Vagina (tissue), 2 donors: Measurements from ENCODE around the gene LPP.

Experiments
- CTCF ChIP-seq, 3 experiments: fragments of 450-650 bp in 2 of 3; fragments of 200-600 bp in 1 of 3; sonication (generic) in 1 of 3; IDR thresholded peaks; one replicate each; pipeline ENCODE4 v1.5.1; 2017 to 2019; ENCODE audit warnings: antibody characterized with exemption in 3 of 3, mild to moderate bottlenecking in 2 of 3, moderate library complexity in 2 of 3
- POLR2A ChIP-seq, 2 donors: fragments of 450-650 bp; IDR thresholded peaks; one replicate each; pipeline ENCODE4 v1.6.1; 2017; ENCODE audit warnings: antibody characterized with exemption in 2 of 2, mild to moderate bottlenecking in 2 of 2, moderate library complexity in 2 of 2

DNA sequence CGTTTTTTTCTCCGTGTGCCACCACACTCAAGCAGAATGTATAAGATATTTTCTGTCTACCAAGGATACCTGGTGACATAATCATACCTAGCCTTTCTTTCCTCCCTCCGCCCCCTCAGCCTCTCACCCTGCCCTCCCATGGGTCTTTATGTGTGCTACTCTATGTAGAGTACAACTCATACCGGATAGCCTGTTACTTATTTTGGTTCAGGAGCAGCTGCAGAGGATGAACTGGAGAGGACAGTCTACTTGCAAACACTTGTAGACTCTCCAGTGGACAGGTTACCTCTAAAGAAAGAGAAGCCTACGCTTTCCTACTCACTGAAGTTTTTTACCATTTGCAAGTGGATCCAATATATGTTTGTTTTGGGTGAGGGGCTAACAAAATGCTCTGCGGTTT lies 671.9 kb downstream of the LPP start:
- TF ChIP-seq CTCF (IDR thresholded peaks at IDR 0.05) (no peak), POLR2A (IDR thresholded peaks at IDR 0.05) (no peak)
